ENCODE measurements around the gene CEP192. TPM values are rescaled to one million over a fixed set of nuclear protein-coding genes. Genes with fewer than 3 reads are reported as not detected.

The CEP192 gene
- total RNA-seq, 1 experiment from 2014 or later, result 24.3 TPM

DNA sequence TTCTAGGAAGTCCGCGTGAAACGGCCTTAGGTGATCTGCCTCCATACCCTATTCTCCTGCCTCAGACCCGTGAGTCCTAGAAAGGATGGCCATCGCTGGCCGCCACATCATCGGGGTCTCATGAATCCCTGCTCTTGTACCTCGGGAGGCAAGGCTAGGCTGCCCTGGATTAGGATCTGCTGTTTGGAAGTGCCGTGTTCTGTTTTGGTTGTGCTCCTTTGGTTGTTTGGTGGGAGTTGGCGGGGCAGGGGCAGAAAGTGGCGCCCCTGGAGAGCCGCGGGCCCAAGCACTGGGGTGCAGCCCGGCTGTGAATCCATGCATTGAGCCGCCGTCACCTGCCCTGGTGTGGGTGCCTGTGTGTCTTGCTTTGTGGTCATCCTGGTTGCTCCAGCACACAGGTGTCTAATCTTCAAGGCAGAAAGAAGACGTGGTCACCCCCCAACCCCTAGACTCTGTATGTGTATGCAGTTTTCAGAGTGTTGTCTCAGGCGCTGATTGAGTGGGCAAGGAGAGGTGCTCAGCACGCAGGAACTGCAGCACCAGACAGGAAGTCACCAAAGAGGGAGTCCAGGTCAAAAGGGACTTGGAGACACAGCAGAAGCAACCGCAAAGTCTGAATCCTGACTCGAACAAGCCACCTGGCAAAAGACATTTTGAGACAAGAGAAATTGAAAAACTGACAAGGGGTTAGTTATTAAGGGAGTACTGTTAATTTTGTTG is 147.4 kb downstream of the CEP192 start:
- ChIA-PET POLR2A (no interaction called here), CTCF (no interaction called here), RAD21 (ENCODE audit: low non-redundant PET in 1 of 2, low total read pairs in 2 of 2, uncharacterized antibody in 2 of 2, unreplicated experiment in 2 of 2) (no interaction called here)
- DNase-seq (ENCODE audit: low read depth, low spot score) (no peak), ATAC-seq (no peak)
- no peak overlapping the region for H3K4me2 ChIP-seq (ENCODE audit: low read length)
- no peak overlapping the region for H3K9ac ChIP-seq (ENCODE audit: low read length)
- no TSS peak for BruUV-seq (replicated peaks)
- TF ChIP-seq EZH2phosphoT487 (IDR thresholded peaks at IDR 0.05; ENCODE audit: borderline replicate concordance) (no peak), CBX3 (IDR thresholded peaks at IDR 0.05; ENCODE audit: low read depth) (no peak), FOSL1 (IDR thresholded peaks at IDR 0.05; ENCODE audit: low read depth) (no peak), EGR1 (IDR thresholded peaks at IDR 0.05; ENCODE audit: low read depth) (no peak), CEBPB (IDR thresholded peaks at IDR 0.05; ENCODE audit: low read depth) (no peak), SP1 (IDR thresholded peaks at IDR 0.05; ENCODE audit: low read depth) (no peak), EZH2 (IDR thresholded peaks at IDR 0.05) (no peak), TCF7L2 (IDR thresholded peaks at IDR 0.05; ENCODE audit: borderline replicate concordance, extremely low read depth, insufficient read depth, insufficient read length) (no peak), ZFX (IDR thresholded peaks at IDR 0.05) (no peak), ZNF274 (IDR thresholded peaks at IDR 0.05; ENCODE audit: low read depth, low read length) (no peak), POLR2AphosphoS5 (IDR thresholded peaks at IDR 0.05; ENCODE audit: low read depth, low read length) (no peak), SIN3A (IDR thresholded peaks at IDR 0.05; ENCODE audit: low read depth) (no peak), ELF1 (IDR thresholded peaks at IDR 0.05; ENCODE audit: borderline replicate concordance, low read depth) (no peak)
- TF ChIP-seq, protein P1, sequence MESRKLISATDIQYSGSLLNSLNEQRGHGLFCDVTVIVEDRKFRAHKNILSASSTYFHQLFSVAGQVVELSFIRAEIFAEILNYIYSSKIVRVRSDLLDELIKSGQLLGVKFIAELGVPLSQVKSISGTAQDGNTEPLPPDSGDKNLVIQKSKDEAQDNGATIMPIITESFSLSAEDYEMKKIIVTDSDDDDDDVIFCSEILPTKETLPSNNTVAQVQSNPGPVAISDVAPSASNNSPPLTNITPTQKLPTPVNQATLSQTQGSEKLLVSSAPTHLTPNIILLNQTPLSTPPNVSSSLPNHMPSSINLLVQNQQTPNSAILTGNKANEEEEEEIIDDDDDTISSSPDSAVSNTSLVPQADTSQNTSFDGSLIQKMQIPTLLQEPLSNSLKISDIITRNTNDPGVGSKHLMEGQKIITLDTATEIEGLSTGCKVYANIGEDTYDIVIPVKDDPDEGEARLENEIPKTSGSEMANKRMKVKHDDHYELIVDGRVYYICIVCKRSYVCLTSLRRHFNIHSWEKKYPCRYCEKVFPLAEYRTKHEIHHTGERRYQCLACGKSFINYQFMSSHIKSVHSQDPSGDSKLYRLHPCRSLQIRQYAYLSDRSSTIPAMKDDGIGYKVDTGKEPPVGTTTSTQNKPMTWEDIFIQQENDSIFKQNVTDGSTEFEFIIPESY (IDR thresholded peaks at IDR 0.05; ENCODE audit: extremely low read depth, insufficient replicate concordance, low read length), result no peak
- H3K36me3 ChIP-seq (ENCODE audit: control insufficient read depth in 1 of 2, insufficient read depth in 2 of 2, low read length in 2 of 2), result no peaks in the 10 kb centered on the region
- intact Hi-C loops (cut with micrococcal nuclease), result no loop called here
- H3K9me3 ChIP-seq (ENCODE audit: control insufficient read depth in 1 of 2, insufficient read depth in 1 of 2, low read depth in 1 of 2, low read length in 2 of 2), result peaks cover 3 to 5% of the 10 kb centered on the region in 2 experiments; a peak in 2 of 4 replicates
- H3K9me2 ChIP-seq (ENCODE audit: insufficient read depth), result no peaks in the 10 kb centered on the region
- H3K27ac ChIP-seq (ENCODE audit: low read depth, low read length), result no peak overlapping the region
- no peak overlapping the region for H3K4me3 ChIP-seq (replicated peaks in 1 of 2; ENCODE audit: low read depth in 1 of 2, low read length in 2 of 2)
- H3K4me1 ChIP-seq (ENCODE audit: control insufficient read depth in 1 of 2, insufficient read depth in 2 of 2, low read length in 2 of 2), result no peaks in the 10 kb centered on the region
- no peaks in the 10 kb centered on the region for H3K27me3 ChIP-seq (ENCODE audit: insufficient read depth, low read length)
- H4K20me1 ChIP-seq (ENCODE audit: insufficient read depth), result no peaks in the 10 kb centered on the region
- no peak overlapping the region for H2AFZ ChIP-seq (ENCODE audit: low read depth, low read length, poor library complexity, severe bottlenecking)
- no peaks in the 10 kb centered on the region for H3K79me2 ChIP-seq (ENCODE audit: insufficient read depth, low read length)
